Measurements from ENCODE around the gene KCNMB2.
A peak's percentile ranks its signal among the peaks of the same experiment; 100 is the strongest.
"Not testable (repeated sequence)": the region's sequence is repeated elsewhere in the genome, so short reads cannot be mapped to it uniquely, and the experiment has no call there.

Gene KCNMB2

DNA sequence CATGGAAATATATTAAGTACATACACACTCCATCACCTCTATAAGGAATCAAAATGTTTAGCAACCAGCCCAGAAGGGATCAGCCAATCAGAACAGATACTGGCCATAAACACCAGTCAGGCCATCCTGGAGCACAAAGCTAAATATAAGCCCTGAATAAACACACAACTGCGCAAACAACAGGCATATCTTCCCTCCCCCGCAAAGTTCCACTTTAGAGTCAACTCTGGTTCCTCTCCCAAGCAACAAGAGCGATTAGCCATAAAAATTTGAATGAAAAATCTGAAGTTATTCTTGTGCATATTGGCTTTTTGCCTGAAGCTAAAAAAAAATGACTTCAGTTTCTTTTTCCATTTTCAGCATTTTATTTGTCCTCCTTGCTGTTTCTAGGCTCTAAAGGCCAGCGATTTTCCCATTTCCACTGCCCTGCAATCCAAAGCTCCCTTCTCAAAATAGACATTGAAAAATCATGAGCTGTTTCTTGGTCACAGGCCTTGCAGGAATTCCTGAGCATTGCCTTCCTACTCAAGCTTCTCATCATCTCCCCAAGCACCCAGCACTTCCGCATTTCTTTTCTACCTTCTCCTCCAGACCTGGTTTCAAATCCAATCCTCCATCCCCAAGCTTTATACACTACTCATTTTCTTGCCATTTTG is 287.5 kb downstream of the KCNMB2 start:
- no peak for DNase-seq

DNA sequence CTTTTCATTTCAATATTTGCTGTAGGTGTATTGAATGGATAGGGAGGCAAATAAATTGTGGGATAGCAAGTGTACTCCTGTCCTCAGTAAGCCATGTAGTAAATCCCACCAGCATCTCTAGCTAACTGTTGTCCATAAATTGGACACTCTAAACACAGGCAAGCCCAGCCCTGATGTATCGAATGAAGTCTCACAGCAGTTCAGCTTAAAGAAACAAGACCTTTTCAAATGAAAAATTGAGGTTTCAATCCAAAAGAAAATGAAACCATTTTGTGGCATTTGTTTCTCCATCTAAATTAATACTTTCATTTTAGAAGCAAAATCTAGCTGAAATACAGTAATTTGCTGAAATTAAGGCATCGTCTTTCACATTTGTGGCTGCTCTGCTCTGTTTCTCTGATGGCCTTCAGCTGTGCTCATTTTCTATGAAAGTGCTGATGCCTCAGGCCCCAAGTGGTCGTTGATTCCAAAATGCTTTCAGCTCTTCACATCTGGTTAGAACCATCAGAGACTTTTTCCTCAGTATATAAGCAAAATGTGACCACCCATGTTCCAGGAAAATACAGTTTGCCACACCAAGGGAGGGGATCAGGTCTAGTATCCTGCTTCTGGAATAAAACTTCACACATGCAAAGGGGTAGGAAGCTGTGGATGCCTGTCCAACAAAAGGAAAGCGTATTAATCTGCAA is 290.3 kb downstream of the KCNMB2 start:
- no peak for DNase-seq

GRCh38 chr3:178827285-178827856 is 291.1 kb downstream of the KCNMB2 start:
- no peak for DNase-seq

- no peak for DNase-seq
These were observed 297.5 kb downstream of the KCNMB2 start for GRCh38 chr3:178833695-178834094.

DNA sequence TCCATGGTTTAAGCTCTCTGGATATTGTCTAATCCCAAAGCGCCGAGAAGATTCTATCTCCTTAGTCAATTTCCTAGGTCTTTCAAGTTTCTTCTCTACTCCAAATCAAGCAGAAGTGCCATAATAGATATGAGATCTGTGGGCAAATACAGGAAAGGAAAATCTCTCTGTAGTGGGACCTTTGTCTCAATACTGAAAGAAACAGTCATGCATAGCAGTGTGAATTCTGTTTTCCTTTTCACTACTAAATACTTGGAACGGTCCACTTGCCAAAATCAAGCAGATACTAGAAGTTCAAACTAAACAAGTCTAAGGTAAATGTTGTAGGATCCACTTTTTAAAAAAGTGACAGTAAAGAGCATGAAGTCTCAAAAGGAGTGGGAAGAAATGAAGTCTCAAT is 298.8 kb downstream of the KCNMB2 start:
- no peak for DNase-seq

DNA sequence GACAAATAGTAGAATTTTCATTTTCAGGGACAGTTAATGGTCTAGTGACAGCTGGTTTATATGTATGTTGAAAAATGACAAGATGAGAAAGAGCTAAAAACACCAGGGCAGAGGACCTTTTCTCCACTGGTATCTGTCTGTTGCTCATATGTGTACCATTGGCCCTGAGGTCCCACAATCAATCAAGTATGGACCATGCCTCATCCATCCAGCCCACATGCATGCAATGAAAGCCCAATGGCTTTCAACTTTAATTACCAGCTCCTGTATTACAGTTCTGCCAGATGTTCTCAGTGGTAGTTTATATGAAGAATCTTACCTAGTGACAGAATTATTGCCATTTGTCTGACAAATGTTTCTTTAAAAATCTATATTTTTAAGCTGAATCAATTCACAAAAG is 301.3 kb downstream of the KCNMB2 start:
- DNase-seq = no peak

- DNase-seq = no peak
These were observed 304.4 kb downstream of the KCNMB2 start for GRCh38 chr3:178840586-178840985.

GRCh38 chr3:178841011-178841410 is 304.8 kb downstream of the KCNMB2 start:
- no peak for DNase-seq

DNA sequence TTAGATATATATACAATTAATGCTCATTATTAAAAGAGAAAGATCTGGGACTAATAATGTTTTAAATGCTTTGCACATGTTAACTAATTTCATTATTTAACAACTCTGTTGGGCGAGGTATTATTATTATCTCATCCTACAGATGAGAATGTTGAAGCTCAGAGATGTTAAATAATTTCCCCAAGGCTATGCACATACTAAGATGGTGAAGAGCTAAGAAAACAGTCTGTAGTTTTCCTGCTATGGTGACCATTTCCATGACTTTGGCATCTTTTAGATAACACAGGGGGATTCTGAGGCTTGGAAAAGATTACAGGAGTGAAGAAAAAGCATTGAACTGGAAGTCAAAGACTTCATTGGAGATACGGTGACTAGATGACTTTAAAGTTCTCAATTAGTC is 308.7 kb downstream of the KCNMB2 start:
- DNase-seq = no peak

- DNase-seq = peak; percentile 42
These were observed 309.3 kb downstream of the KCNMB2 start for GRCh38 chr3:178845420-178846118.

DNA sequence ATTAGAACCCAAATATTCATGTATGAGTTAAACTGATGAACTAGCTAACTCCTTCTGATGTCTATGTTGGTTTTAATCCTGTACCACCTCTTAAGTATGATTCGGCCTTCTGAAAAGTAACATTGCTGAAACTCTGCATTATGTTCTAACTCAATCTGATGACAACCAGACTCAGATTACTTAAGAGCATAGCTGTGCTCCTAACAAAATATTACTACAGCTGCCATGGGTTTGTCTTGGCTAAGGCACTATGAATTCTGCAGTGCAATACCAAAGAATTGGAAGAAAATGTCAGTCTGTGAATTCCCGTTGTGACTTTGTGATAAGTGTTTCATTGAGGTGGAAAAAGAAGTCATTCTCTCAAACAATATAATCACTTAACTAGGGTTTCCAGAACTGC is 311.0 kb downstream of the KCNMB2 start:
- DNase-seq = no peak

DNA sequence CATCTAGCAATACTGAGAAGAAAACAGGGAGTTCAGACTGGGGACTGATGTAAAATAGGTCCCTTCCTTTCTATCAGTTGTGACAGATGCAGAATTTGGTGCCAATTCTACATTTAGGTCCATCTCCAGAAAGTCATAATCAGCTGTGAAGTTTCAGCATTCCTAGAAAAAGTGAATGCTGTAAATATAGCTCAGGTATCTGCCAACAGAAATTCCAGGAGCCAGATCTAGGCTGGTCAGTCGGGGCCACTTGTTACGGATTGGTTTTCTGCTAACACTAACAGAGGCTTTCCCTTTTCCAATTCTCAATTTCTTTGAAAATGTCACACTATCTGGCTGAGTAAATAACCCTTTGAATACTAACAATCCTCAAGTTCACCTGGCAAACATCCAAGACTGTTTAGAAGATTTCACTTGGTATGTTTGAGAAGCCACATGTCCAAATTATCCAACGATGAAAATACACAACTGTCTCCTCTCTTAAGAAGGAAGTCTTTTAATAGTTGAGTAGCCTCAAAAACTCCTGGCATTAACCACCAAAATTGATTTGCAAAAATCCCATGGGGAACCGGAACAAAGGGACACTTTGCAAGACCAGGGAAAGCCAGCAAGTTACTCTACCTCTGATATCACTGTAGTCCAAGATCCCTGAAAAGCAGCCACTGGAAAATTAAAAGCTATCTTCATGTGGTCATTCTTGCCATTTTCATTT is 313.1 kb downstream of the KCNMB2 start:
- no peak for DNase-seq

DNA sequence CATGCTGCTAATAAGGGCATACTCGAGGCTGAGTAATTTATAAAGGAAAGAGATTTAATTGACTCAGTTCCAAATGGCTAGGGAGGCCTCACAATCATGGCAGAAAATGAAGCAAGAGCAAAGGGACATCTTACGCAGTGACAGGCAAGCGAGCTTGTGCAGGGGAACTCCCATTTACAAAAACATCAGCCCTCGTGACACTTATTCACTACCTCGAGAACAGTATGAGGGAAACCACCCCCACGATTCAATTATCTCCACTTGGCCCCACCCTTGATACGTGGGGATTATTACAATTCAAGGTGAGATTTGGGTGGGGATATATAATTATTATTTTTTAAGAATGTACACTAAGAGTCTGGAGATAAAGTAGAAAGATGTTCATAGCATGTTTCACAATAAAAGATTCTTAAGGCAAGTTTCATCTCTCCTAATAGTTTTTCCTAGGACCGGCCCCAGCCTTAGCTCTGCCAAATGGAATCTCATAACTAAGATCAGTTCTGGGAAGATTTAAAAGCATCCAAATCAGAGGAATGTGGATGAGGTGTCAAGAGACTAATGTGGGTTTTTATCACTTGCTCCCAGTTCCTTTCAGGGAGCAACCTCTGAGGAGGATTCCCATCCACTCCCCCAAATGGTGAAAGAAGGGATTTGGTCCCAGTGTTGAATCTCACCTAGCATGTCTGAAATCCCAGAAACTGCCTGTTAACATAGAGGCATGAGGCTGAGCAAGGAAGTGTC is 314.4 kb downstream of the KCNMB2 start:
- DNase-seq = no peak

DNA sequence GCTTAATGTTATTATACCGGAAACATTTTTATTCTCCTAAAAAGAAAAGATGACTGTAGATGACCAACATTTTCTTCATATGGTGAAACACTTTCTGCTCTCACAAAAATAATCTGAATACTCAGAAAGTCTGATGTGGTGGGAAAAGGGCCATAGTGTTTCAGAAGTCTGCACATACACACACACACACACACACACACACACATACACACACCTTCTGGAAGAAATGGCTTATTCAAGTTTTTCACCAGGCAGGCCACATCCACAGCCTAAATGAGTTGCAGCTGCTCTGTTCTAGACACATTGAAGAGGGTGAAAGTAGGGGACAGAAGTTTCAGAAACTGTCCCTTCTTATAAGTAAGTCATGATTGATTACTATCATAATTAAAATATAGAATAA is 315.3 kb downstream of the KCNMB2 start:
- DNase-seq = no peak

DNA sequence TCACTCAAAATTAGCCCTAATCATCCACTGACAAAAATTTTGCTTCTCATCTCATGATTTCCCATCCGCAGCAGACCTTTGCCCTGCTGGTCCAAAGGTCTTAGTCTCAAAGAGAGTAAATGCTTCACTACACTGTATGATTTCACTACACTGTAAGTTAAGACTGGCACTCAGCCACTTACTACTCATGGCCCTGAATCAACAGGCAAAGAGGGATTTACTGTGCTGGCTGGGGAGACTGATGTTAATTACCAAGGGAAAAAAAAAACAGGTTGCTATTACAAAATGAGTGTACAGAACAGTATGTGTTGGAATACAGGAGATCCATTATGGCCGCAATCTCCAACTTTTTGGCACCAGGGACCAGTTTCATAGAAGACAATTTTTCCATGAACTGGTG is 320.6 kb downstream of the KCNMB2 start:
- no peak for DNase-seq

DNA sequence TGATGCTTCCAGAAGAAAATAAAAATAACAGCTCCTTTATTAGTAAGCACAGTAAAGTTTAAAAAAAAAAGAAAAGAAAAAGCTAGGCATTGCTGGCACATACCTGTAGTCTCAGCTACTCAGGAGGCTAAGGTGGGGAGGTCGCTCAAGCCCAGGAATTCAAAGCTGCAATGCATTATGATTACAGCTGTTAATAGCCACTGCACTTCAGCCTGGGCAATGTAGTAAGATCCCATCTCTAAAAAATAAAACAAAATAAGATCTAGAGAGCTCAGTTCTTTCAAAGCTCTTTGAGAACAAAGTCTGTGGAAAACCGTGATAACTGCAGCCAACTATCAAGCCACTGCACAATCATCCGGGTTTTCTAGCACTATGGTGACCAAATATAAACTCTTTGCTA is 323.1 kb downstream of the KCNMB2 start:
- DNase-seq = no peak

DNA sequence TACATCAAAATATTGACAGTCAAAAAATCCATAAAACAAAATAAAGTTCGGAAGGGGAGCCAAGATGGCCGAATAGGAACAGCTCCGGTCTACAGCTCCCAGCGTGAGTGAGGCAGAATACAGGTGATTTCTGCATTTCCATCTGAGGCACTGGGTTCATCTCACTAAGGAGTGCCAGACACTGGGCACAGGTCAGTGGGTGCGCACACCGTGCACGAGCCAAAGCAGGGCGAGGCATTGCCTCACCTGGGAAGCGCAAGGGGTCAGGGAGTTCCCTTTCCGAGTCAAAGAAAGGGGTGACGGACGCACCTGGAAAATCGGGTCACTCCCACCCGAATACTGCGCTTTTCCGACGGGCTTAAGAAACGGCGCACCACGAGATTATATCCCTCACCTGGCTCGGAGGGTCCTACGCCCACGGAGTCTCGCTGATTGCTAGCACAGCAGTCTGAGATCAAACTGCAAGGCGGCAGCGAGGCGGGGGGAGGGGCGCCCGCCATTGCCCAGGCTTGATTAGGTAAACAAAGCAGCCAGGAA is 323.7 kb downstream of the KCNMB2 start:
- DNase-seq = not testable (repeated sequence)

GRCh38 chr3:178868681-178869080 is 332.4 kb downstream of the KCNMB2 start:
- DNase-seq = no peak

GRCh38 chr3:178870085-178870484 is 333.8 kb downstream of the KCNMB2 start:
- no peak for DNase-seq

- no peak for DNase-seq
These were observed 338.9 kb downstream of the KCNMB2 start for GRCh38 chr3:178875157-178875556.

- no peak for DNase-seq
These were observed 339.6 kb downstream of the KCNMB2 start for GRCh38 chr3:178875836-178876235.

GRCh38 chr3:178880274-178880673 is 344.0 kb downstream of the KCNMB2 start:
- DNase-seq = no peak
